GM19099 (cell line): Measurements from ENCODE around the gene LYZL4.

Experiments used
- POLR2A ChIP-seq: IDR thresholded peaks from 3 replicates; pipeline ENCODE4 v1.6.1; 2011; ENCODE audit warnings: low read depth; ENCODE audit not compliant: insufficient read length; ENCODE audit errors: extremely low read depth

The LYZL4 gene, protein sequence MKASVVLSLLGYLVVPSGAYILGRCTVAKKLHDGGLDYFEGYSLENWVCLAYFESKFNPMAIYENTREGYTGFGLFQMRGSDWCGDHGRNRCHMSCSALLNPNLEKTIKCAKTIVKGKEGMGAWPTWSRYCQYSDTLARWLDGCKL

DNA sequence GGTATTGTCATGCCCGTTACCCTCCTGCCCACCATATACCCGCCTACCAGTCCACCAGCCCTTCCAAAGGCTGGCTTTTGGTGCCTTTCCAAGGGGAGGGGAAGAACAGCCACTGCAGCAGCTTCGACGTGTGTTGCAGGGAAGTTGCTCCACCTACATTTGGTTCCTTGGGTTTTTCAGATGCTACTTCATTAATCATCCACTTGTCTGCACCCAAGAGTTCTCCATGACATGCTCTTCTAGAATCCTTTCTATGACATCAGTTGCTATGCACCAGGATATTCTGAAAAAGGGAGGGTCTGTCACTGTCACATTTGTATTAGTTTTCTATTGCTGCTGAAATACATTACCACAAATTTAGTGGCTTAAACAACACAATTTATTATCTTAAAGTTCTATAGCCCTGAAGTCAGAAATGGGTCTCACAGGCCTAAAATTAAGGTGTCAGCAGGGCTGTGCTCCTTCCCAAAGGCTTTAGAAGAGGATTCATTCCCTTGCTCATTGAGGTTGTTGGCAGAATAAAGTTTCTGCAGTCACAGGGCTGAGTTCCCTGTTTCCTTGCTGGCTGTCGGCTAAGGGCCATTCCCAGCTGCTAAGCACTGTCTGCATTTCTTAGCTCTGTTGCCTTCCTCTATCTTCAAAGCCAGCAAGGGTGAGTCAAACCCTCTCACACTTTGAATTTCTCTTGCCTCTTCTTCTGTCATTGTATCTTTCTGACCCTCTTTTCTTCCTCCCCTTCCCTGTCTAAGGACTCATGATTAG is at the start of gene LYZL4:
Gene LYZL4, minus strand, starts transcription at position 241 of the 762 bp plus-strand sequence. CDS start 3,359 bp downstream, outside the sequence.
- TF ChIP-seq POLR2A = no peak

DNA sequence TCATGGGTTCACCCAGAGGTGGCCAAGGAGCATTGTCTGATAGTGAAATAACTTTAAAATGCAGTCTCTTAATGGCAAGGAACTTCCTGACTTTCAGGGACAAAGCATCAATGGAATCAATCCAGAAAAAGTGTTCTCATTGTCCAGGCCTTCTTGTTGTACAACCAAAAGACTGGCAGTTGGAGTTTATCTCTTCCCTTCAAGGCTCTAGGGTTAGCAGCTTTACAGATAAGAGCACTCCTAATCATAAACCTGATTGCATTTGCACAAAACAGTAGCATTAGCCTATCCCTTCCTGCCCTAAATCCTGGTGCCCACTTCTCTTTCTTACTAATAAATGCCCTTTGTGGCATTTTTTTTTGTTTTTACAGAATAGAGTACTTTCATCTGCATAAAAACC is 48.7 kb upstream of the LYZL4 start:
- TF ChIP-seq POLR2A = no peak

DNA sequence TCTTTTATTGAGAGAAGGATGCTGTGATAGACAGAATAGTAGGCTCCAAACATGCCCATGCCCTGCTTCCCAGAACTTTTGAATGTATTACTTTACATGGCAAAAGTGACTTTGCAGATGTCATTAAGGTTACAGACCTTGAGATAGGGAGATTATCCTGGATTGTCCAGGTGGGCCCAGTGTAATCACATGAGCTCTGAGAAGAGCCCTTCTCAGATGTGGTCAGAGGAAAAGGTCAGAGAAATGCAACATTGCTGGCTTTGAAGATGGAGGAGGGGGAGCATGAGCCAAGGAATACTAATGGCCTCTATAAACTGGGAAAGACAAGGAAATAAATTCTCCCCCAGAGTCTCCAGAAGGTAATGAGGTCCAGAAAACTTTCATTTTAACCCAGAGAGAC is 45.8 kb upstream of the LYZL4 start:
- TF ChIP-seq POLR2A = no peak

DNA sequence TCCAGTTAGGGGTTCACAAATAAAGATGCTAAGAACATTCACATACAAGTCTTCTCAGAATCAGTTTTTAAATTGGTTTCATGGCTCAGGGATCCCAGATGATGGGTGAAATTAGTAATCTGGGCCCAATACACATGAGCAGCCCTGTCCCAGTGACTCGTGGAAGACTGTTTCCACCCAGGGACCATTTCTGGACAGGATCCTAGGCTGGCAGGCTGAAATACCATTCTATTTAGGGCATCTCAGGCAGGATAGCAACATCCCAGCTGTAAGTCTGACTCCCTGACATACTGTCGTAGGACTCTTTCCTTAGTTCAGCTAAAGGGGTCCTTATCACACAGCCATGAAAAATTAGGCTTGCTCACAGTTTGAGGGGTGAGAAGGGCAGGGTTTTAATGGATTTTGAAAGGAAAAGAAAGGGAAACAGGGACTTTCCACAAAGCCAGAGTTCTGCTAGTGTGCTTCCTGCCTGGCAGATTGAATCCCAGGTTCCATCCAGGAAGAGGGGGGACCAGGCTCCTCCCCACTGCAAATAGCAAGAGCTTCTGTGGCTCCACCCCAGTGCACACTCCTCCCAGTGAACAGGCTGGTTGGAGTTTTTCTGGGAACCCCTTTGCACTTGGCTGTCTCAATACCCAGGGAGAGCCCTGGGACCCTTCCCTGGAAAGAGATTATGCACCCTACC is 41.3 kb upstream of the LYZL4 start:
- no peak for TF ChIP-seq POLR2A

DNA sequence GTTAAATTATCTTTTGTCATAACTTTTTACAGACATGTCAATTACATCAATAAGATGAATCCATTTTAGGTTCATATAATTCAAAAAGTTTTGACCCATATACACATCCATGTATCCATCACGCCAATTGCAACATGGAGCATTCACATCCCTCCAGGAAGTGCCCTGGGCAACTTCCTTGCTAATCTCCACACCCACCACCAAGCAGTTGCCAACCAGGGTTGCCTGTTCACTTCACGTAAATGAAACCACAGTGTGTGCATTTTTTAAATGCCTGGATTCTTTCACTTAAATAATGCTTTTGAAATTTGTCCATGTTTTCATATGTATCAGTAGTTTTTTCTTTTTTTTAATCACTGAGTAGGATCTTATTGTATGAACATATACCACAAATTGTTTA is 40.7 kb upstream of the LYZL4 start:
- TF ChIP-seq POLR2A = no peak

DNA sequence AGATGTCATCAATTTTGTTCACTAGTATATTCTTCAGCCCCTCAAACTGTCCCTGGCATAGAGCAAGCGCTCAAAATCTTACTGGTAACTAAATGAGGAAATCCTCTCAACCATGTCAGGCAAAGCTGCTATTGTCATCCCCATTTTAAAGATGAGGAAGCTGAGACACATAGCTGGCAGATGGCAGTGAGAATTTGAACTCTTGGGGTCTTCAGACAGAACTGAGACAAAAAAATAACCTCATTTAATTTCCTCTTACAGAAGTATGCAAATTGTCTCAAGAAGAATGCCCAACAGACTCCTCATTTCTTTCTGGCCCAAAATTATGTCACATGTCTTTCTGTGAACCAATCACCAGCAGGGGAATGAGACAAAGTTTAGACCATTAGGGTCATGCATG is 40.2 kb upstream of the LYZL4 start:
- TF ChIP-seq POLR2A = no peak

DNA sequence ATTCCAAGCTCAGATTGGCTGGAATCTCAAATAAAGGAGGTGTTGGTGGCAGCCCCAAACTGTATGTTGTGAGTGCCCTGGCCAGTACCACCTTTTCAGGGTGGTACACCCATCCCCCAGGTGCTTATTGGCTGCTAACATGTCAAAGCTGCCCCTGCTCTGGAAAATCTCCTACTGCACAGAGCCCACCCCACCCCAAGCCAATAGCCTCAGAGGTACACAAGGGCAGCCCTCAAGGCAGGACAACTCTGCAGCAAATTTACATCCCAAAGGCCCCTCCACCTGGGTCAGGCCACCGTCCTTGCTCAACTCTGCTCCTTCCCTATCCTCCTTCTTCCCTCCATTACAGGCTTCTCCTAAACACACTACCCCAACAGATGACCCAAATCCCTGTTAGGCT is 37.1 kb upstream of the LYZL4 start:
- TF ChIP-seq POLR2A = no peak

DNA sequence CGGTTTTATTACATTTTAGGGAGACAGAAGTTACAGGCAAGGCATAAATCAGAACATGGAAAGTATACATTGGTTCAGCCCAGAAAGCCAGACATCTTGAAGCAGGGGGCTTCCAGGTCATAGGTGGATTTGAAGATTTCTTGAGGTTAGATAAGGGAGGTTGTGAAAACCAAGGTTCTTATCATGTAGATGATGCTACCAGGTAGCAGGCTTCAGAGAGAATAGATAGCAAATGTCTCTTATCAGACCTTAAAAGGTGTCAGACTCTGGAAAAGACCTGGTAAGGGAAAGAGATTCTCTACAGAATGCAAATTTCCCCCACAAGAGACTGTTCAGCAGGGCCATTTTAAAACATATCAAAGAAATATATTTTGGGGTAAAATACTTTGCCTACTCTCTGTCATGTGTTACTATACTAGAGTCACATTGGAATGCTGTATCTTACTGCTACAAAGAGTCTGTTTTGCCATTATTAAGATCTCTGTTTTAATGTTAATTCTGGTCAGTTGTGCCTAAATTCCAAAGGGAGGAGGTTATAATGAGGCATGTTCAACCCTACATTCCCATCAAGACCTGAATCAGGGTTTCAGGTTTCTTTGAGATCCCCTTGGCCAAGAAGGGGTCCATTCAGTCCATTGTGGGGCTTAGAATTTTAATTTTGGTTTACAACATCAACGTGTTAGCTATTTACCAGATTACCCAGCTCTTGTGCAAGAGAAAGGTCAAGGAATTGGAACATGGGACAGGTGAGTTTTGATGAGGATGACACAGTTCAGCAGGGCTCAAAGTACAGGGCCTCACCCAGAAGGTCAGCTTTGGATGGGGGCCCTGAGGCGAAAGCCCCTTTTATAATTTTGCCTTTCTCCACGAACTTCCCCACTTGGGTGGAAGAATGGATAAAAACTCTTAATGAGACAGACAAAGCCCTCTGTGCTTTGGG is 36.0 kb upstream of the LYZL4 start:
- no peak for TF ChIP-seq POLR2A

DNA sequence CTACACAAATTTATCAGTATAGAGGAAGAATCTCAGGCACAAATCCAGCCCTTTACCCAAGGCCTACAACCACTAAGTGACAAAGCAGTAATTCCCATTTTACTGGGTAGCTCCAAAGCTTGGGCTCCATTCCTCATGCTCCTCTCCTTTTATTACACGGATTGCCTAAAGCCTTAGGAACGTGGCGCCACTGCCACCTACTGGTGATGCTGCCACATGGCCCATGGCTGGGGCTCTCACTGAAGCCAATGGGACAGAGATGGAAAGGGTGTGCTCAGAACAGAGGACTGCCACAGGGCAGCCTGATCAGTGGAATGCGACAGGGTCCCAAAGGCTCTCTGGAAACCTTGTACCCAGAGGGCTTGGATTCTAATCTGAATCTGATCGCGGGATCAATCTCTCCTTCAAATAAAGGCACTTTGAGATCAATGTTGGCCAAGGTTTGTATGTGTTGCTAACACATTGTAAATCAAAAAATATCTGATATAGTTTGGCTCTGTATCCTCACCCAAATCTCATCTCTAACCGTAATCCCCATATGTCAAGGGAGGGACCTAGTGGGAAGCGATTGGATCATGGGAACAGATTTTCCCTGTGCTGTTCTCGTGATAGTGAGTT is 33.5 kb upstream of the LYZL4 start:
- no peak for TF ChIP-seq POLR2A

DNA sequence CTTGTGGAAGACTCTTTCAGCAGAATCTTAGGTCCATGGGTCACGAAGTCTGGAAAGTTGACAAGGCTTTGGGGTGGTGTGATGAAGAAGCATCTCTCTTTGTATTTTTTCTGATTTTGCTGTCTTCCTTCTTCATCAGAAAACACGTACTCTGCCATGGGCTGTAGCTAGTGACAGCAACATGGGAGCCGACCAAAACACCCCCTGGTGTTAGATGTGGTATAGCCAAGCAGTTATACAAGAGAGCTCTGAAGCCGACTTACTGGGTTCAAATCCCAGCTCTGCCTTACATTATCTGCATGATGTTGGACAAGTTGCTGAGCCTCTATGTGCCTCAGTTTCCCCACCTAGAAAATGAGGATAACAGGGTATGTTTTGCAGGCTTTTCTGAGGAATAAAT is 32.9 kb upstream of the LYZL4 start:
- no peak for TF ChIP-seq POLR2A

DNA sequence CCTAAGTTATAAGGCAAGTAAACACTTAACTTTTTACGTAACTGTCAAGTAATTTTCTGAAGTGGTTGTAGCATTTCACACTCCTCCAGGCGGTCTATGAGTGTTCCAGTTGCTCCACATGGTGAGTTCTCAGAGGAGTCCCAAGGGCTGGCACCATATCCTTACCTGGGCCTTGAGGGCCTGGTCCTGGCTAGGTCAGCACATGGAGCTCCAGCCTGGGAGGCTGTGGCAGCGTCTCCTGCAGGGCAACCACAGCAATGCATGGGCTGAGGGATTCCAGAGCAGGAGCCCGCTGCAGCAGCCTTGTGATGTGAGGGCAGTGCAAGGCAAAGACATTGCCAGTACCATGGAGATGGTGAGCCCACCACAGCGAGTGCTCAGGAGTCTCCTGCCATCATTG is 32.2 kb upstream of the LYZL4 start:
- TF ChIP-seq POLR2A = no peak

DNA sequence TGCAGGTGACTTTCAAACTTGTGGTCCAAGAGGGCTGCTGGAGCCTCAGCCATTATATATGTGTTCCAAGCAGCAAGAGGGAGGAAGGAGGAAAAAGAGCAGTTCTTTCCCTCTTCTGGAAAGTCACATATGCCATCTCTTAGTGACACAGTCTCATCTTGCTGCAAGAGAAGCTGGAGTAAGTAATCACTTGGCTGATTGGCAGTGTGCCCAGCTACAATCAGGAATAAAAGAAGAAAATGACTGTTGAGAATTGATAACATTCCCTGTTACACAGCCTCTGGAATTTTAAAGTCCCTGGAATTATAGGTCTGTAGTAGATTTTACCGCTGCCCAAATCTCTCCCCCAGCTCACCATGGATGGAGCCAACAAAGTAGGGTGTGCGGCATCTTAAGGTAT is 31.4 kb upstream of the LYZL4 start:
- TF ChIP-seq POLR2A = no peak

DNA sequence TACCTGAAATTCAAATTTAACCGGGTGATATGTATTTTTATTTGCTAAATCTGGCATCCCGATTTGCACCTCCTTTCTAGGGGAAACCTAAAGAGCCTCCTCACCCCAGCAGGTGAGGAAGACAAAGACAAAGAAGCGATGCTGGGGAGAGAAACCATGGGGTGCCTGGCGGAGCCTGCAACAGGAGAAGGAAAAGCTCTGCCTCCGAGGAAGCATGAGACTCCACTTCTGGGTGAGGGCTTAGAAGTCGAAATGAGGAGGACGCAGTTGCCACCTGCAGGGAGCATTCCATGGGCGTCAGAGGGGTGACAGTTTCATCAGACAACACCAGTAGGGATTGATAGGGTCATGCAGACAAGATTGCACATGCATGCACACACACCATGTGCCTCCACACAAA is 30.5 kb upstream of the LYZL4 start:
- no peak for TF ChIP-seq POLR2A

DNA sequence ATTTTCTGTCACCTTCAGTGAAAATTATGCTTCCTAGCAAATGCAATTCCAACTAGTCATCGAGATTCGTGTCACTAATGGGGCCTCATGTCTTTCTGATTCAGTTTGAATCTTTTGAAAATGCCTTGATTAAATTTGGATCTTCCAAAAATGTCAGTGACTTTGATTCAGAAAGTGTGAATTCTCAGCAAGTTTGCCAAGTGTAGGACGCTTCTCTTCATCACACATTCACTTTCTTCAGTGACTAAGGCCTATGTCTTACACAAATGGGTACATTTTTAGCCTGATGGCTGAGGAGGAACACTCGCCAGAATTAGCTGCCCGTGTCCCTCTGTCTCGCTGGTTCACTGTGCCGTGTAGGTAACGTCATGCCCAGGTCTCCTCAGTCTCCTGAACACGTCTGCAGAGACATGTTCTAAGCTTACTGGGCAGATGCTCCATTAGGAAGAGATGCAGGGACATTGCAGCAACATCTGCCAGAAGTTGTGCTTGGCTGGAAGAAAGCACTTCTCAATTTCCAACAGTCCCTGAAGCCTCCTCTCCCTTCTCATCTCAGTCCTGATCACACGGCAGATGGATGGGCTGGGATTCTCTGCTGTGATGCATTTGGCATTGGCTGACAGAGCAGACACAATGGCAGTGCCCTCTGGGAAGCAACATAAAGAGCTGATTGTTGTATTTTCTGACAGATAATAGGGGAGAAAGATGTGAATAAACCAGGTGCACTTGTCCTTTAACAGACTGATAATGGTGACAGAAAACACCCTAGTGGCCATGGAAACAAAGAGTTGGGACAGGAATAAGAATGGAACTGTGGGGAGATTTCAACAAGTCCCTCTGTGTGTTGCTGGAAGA is 29.1 kb upstream of the LYZL4 start:
- no peak for TF ChIP-seq POLR2A
